Measurements from ENCODE around the gene GTF2H2C_2.
"Not testable (repeated sequence)": the region's sequence is repeated elsewhere in the genome, so short reads cannot be mapped to it uniquely, and the experiment has no call there.

Gene GTF2H2C_2

GRCh38 chr5:70415117-70415516, at the start of gene GTF2H2C_2:
Gene GTF2H2C_2 (plus strand): TSS chr5:70415368.
- DNase-seq, result not testable (repeated sequence)

GRCh38 chr5:70400984-70401686, 14.0 kb upstream of the GTF2H2C_2 start:
- DNase-seq, result not testable (repeated sequence)

- DNase-seq, result not testable (repeated sequence)
Observed at GRCh38 chr5:70421322-70421721, 6.2 kb downstream of the GTF2H2C_2 start.

- DNase-seq, result not testable (repeated sequence)
Observed at GRCh38 chr5:70423215-70423614, 8.0 kb downstream of the GTF2H2C_2 start.

- DNase-seq, result not testable (repeated sequence)
Observed at GRCh38 chr5:70438518-70438917, 23.4 kb downstream of the GTF2H2C_2 start.

GRCh38 chr5:70449565-70449964, 34.4 kb downstream of the GTF2H2C_2 start:
- DNase-seq, result not testable (repeated sequence)

GRCh38 chr5:70451249-70451984, 36.2 kb downstream of the GTF2H2C_2 start:
- DNase-seq, result not testable (repeated sequence)

- DNase-seq, result not testable (repeated sequence)
Observed at GRCh38 chr5:70457093-70457492, 41.9 kb downstream of the GTF2H2C_2 start.

- not testable (repeated sequence) for DNase-seq
Observed at GRCh38 chr5:70459188-70459587, 44.0 kb downstream of the GTF2H2C_2 start.

GRCh38 chr5:70461984-70462383, 46.8 kb downstream of the GTF2H2C_2 start:
- not testable (repeated sequence) for DNase-seq

GRCh38 chr5:70464019-70464637, 49.0 kb downstream of the GTF2H2C_2 start:
- DNase-seq, result not testable (repeated sequence)

GRCh38 chr5:70469926-70470509, 54.9 kb downstream of the GTF2H2C_2 start:
- DNase-seq, result not testable (repeated sequence)

Data from right lung (tissue), 2 donors.